GM12878 (cell line): ENCODE measurements around the gene CD58.

ENCODE experiments used
- EP300 ChIP-seq, 2 experiments: fragments of 150-350 bp in 1 of 2; IDR thresholded peaks; 2 replicates each; pipeline ENCODE4 v1.6.1; 2011 to 2012; ENCODE audit warnings: low read depth in 2 of 2, low read length in 2 of 2, borderline replicate concordance in 1 of 2, improper control_type of control experiment in 1 of 2, inconsistent platforms in 1 of 2; ENCODE audit not compliant: control insufficient read depth in 1 of 2
- POLR2A ChIP-seq: IDR thresholded peaks from 2 replicates; pipeline ENCODE4 v1.6.1; 2011; ENCODE audit warnings: low read depth, mild to moderate bottlenecking, low read length
- SP1 ChIP-seq: IDR thresholded peaks from one replicate; pipeline ENCODE4 v1.6.1; 2011; ENCODE audit warnings: low read depth, low read length
- TF ChIP-seq, protein P1 (sequence below), 3 experiments: IDR thresholded peaks in 2 of 3; conservative IDR thresholded peaks in 1 of 3; 2 replicates each; pipeline ENCODE4 v1.5.1; 2011; ENCODE audit warnings: low read depth in 3 of 3, low read length in 3 of 3, mild to moderate bottlenecking in 3 of 3, control low read depth in 2 of 3, moderate library complexity in 2 of 3, inconsistent platforms in 1 of 3, mixed read lengths in 1 of 3; ENCODE audit not compliant: control insufficient read depth in 2 of 3, insufficient read depth in 1 of 3; ENCODE audit errors: extremely low read depth in 1 of 3

- TF ChIP-seq POLR2A, result no peak
- no peak for TF ChIP-seq EP300 (IDR thresholded peaks at IDR 0.05; ENCODE audit: borderline replicate concordance in 1 of 2, control insufficient read depth in 1 of 2, low read depth in 2 of 2, low read length in 2 of 2)
- TF ChIP-seq, protein P1, sequence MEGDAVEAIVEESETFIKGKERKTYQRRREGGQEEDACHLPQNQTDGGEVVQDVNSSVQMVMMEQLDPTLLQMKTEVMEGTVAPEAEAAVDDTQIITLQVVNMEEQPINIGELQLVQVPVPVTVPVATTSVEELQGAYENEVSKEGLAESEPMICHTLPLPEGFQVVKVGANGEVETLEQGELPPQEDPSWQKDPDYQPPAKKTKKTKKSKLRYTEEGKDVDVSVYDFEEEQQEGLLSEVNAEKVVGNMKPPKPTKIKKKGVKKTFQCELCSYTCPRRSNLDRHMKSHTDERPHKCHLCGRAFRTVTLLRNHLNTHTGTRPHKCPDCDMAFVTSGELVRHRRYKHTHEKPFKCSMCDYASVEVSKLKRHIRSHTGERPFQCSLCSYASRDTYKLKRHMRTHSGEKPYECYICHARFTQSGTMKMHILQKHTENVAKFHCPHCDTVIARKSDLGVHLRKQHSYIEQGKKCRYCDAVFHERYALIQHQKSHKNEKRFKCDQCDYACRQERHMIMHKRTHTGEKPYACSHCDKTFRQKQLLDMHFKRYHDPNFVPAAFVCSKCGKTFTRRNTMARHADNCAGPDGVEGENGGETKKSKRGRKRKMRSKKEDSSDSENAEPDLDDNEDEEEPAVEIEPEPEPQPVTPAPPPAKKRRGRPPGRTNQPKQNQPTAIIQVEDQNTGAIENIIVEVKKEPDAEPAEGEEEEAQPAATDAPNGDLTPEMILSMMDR (IDR thresholded peaks at IDR 0.05 in 2 of 3, conservative IDR thresholded peaks at IDR 0.05 in 1 of 3; ENCODE audit: control insufficient read depth in 2 of 3, extremely low read depth in 1 of 3, insufficient read depth in 1 of 3, low read depth in 3 of 3, low read length in 3 of 3), result no peak
- no peak for TF ChIP-seq SP1
Measured at GRCh38 chr1:116557323-116557878, 13.4 kb downstream of the CD58 start.
